ENCODE data around the gene ARMC7. TPM values are rescaled to one million over a fixed set of nuclear protein-coding genes. Genes with fewer than 3 reads are reported as not detected.

Gene ARMC7
- total RNA-seq, 3 donors from 2014 or later, result 3.4 to 6.7 (median 5.6) TPM

DNA sequence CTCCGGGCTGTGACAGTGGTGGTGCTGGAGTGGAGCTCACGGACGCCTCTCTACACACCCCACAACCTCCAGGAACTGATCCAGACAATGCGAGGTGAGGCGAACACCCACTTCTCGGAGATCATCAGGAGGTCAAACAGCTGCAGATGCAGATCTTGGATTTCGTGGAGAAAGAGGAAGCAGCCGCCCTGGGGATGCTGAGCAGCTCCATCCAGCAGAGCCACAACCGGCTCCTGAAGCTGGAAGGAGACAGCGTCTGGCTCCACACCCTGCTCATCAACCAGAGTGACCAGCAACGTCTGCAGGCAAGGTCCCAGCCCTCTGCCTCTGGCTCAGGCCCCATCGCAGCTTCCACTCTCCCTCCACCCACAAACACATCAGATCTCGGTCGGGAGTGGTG lies 35.2 kb upstream of the ARMC7 start:
- H3K27ac ChIP-seq, result peak overlapping the region in 1 of 2 donors; percentile 68
- TF ChIP-seq POLR2A (IDR thresholded peaks at IDR 0.05) (no peak), POLR2AphosphoS5 (IDR thresholded peaks at IDR 0.05) (no peak)
- TF ChIP-seq, protein P1, sequence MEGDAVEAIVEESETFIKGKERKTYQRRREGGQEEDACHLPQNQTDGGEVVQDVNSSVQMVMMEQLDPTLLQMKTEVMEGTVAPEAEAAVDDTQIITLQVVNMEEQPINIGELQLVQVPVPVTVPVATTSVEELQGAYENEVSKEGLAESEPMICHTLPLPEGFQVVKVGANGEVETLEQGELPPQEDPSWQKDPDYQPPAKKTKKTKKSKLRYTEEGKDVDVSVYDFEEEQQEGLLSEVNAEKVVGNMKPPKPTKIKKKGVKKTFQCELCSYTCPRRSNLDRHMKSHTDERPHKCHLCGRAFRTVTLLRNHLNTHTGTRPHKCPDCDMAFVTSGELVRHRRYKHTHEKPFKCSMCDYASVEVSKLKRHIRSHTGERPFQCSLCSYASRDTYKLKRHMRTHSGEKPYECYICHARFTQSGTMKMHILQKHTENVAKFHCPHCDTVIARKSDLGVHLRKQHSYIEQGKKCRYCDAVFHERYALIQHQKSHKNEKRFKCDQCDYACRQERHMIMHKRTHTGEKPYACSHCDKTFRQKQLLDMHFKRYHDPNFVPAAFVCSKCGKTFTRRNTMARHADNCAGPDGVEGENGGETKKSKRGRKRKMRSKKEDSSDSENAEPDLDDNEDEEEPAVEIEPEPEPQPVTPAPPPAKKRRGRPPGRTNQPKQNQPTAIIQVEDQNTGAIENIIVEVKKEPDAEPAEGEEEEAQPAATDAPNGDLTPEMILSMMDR (IDR thresholded peaks at IDR 0.05), result no peak
- no peaks in the 10 kb centered on the region for H3K36me3 ChIP-seq
- H3K9me3 ChIP-seq, result no peaks in the 10 kb centered on the region
- no peaks in the 10 kb centered on the region for H3K27me3 ChIP-seq
- no peak overlapping the region for H3K4me3 ChIP-seq
- peaks cover 0 to 17% of the 10 kb centered on the region in 2 donors for H3K4me1 ChIP-seq
- DNase-seq (ENCODE audit: low spot score in 2 of 2), result no peak
- intact Hi-C loops (cut with DNase I; ENCODE audit: low total_unique reads), result no loop called here

DNA sequence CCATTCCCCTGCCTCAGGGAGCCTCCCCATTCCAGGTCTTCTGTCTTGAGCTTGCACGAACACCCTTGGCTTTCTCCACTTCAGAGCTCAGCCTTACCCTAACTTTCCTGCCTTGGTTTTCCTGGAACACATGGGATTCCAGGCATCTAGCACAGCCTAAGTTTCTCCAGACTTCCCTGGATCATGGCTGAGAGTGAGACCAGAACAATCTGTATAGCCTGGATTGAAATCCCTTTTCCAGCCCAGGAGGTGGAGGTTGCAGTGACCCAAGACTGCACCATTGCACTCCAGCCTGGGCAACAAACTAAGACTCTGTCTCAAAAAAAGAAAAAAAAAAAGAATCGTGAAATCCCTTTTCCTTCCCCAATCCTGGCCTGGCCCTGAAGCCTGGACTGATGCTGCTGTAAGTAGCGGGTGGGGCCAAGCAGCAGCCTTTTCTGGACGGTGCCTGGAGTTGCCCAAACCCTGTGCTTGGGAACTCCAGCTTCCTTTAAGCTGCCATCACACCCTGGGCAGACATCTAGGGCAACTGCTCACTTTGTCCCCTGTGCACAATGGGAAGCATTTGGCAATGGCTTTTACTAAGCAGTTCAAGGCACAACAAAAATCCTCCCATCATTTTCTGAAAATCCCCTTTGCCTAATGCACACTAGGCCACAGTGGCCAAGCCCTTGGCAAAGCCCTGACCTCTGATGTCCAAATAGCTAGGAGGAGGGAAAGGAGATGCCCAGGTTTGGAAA lies 34.0 kb upstream of the ARMC7 start:
- H3K4me3 ChIP-seq, result no peak overlapping the region
- no peak for TF ChIP-seq POLR2AphosphoS5 (IDR thresholded peaks at IDR 0.05)
- TF ChIP-seq POLR2A (IDR thresholded peaks at IDR 0.05), result no peak
- TF ChIP-seq, protein P1 (IDR thresholded peaks at IDR 0.05), result no peak
- H3K9me3 ChIP-seq, result no peaks in the 10 kb centered on the region
- no peak overlapping the region for H3K27ac ChIP-seq
- H3K4me1 ChIP-seq, result peaks cover 0 to 17% of the 10 kb centered on the region in 2 donors
- intact Hi-C loops (cut with DNase I; ENCODE audit: low total_unique reads), result no loop called here
- no peaks in the 10 kb centered on the region for H3K36me3 ChIP-seq
- no peaks in the 10 kb centered on the region for H3K27me3 ChIP-seq
- no peak for DNase-seq (ENCODE audit: low spot score in 2 of 2)

DNA sequence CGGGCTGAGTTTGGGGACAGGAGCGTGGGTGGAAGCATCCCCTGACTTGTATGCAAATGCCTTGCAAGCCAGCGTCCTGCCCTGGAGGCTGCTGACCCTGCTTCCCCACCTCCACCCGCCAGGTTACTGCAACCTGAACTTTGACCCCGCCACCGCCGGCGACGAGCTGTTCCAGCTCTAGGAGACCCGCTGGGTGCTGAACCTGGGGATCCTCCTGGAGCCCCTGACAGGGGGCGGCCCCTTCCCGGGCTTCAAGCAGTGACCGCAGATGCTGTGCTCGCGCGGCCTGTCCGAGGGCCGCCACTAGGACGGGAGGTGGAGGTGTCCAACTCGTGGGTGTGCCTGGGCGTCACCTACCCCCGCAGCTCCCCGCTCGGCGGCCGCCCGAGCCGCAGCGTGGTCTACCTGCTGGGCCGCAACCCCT lies 32.7 kb upstream of the ARMC7 start:
- TF ChIP-seq, protein P1 (IDR thresholded peaks at IDR 0.05), result no peak
- no peak for TF ChIP-seq POLR2A (IDR thresholded peaks at IDR 0.05)
- no peak for TF ChIP-seq POLR2AphosphoS5 (IDR thresholded peaks at IDR 0.05)
- intact Hi-C loops (cut with DNase I; ENCODE audit: low total_unique reads), result no loop called here
- no peaks in the 10 kb centered on the region for H3K36me3 ChIP-seq

DNA sequence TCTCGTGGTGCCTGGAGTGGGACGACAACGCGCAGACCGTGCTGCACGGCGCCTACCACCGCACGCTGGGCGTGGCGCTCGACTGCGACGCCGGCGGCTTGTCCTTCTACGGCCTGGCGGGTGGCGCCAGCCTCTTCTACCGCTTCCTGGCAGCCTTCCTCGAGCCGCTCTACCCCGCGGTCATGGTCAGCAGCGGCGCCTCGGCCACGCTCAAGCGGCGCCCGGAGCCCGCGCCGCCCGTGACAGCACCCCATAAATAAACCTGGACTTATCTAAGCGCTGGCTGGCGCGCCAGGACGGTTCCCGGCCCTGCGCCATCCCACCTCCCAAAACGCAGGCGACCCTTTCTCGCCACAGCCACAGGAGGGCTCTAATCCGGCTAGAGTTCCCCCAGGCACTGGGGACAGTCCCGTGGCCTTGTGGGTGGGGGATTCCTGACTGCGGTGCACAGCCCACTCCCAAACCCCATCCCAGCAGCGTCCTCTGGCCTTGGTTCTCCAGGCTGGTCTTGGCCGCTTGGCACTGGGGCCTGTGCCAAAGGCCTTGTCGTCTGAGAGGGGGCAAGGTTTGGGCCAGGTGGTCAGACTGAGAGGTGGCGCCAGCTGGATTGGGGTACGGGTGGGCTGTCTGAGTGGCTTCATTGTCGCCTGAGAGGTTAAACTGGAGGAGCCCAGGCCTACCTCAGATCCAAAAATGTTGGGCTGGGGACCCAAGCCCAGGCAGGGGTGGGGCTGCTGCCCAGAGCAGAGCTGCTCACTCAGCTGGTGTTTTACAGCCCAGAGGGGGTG lies 32.1 kb upstream of the ARMC7 start:
- Histone ChIP-seq H3K9me3 (no peaks in the 10 kb centered on the region), H3K36me3 (no peaks in the 10 kb centered on the region), H3K27ac (peak overlapping the region; percentile 74 to 82), H3K4me1 (peaks cover 0 to 17% of the 10 kb centered on the region in 2 donors), H3K4me3 (peak overlapping the region; percentile 35 to 62 (median 35)), H3K27me3 (no peaks in the 10 kb centered on the region)
- intact Hi-C loops (cut with DNase I; ENCODE audit: low total_unique reads), result no loop called here
- TF ChIP-seq, protein P1 (IDR thresholded peaks at IDR 0.05), result peak in 1 of 3 donors; percentile 6
- no peak for TF ChIP-seq POLR2AphosphoS5 (IDR thresholded peaks at IDR 0.05)
- no peak for TF ChIP-seq POLR2A (IDR thresholded peaks at IDR 0.05)
- DNase-seq (ENCODE audit: low spot score in 2 of 2), result peak in 1 of 2 donors; percentile 67

More for the DNA sequence above, 32.7 kb upstream of the ARMC7 start:
- Histone ChIP-seq H3K4me1 (peaks cover 0 to 17% of the 10 kb centered on the region in 2 donors), H3K27me3 (no peaks in the 10 kb centered on the region), H3K27ac (peak overlapping the region in 1 of 2 donors; percentile 74), H3K9me3 (no peaks in the 10 kb centered on the region), H3K4me3 (peak overlapping the region; percentile 35 to 62 (median 35))
- no peak for DNase-seq (ENCODE audit: low spot score in 2 of 2)

All from breast epithelium (tissue), 4 donors.